IMR-90 (cell line): ENCODE results near the gene SLC9A9. TPM values are rescaled to one million over a fixed set of nuclear protein-coding genes. Genes with fewer than 3 reads are reported as not detected.

Experiments used
- ATAC-seq: fragments of 200-7000 bp; cut with Tn5 transposase; 2 replicates; pipeline ENCODE4 v1.9.1; 2020; ENCODE audit warnings: low read depth, mild to moderate bottlenecking, moderate library complexity
- BruUV-seq: library from RNA; stranded (reverse); fragments of 400-500 nt; replicated peaks from 2 replicates; lab custom pipeline; 2021; lab: Mats Ljungman, UMichigan
- CTCF ChIA-PET: fragments of 300-600 bp; formaldehyde crosslinking; extraction: SDS; loops from one replicate; lab custom pipeline; 2021; ENCODE audit warnings: antibody characterized with exemption; lab: Yijun Ruan, JAX
- POLR2A ChIA-PET: fragments of 300-600 bp; sonication (Branson Sonifier 250); formaldehyde crosslinking; loops from one replicate; lab custom pipeline; 2022; ENCODE audit warnings: antibody characterized with exemption; ENCODE audit not compliant: unreplicated experiment; lab: Charles Lee
- DNase-seq: peaks from one replicate; pipeline ENCODE4 v3.0.0; 2013
- H2AFZ ChIP-seq: replicated peaks from 2 replicates; pipeline ENCODE3; 2013; ENCODE audit warnings: low read length, mild to moderate bottlenecking; ENCODE audit not compliant: poor library complexity
- H2AK5ac ChIP-seq: 2 replicates; pipeline ENCODE4 v1.6.1; 2013; ENCODE audit warnings: low read depth, low read length, inconsistent platforms
- H2AK9ac ChIP-seq: replicated peaks from 2 replicates; pipeline ENCODE3; 2013; ENCODE audit warnings: mild to moderate bottlenecking, low read depth, low read length, moderate library complexity; ENCODE audit not compliant: poor library complexity
- H2BK120ac ChIP-seq: 2 replicates; pipeline ENCODE4 v1.6.1; 2013; ENCODE audit warnings: low read depth, low read length, inconsistent platforms
- H2BK15ac ChIP-seq: 3 replicates; pipeline ENCODE4 v1.6.1; 2013; ENCODE audit warnings: low read depth, low read length, inconsistent platforms
- H2BK20ac ChIP-seq: 2 replicates; pipeline ENCODE4 v1.6.1; 2013; ENCODE audit warnings: low read depth, mild to moderate bottlenecking, inconsistent platforms, low read length, moderate library complexity
- H2BK5ac ChIP-seq: 2 replicates; pipeline ENCODE4 v1.6.1; 2013; ENCODE audit warnings: mild to moderate bottlenecking, low read depth, low read length, inconsistent platforms; ENCODE audit not compliant: poor library complexity, severe bottlenecking
- H3K14ac ChIP-seq: replicated peaks from 2 replicates; pipeline ENCODE4 v1.6.1; 2013; ENCODE audit warnings: low read depth, low read length, inconsistent platforms
- H3K18ac ChIP-seq: 2 replicates; pipeline ENCODE4 v1.6.1; 2013; ENCODE audit warnings: low read depth, low read length, control low read depth
- H3K23ac ChIP-seq: 2 replicates; pipeline ENCODE4 v1.6.1; 2013; ENCODE audit warnings: low read depth, low read length, inconsistent platforms
- H3K27ac ChIP-seq: 2 replicates; pipeline ENCODE4 v1.5.1; 2013; ENCODE audit warnings: mild to moderate bottlenecking, control low read depth, low read length; ENCODE audit not compliant: insufficient read depth
- H3K27me3 ChIP-seq: 2 replicates; pipeline ENCODE4 v1.6.1; 2013; ENCODE audit warnings: low read length; ENCODE audit not compliant: control insufficient read depth, insufficient read depth
- H3K36me3 ChIP-seq: 2 replicates; pipeline ENCODE4 v1.6.1; 2013; ENCODE audit warnings: low read length, mixed read lengths; ENCODE audit not compliant: control insufficient read depth, insufficient read depth
- H3K4ac ChIP-seq: 2 replicates; pipeline ENCODE4 v1.6.1; 2013; ENCODE audit warnings: low read depth, low read length, inconsistent platforms
- H3K4me1 ChIP-seq: 2 replicates; pipeline ENCODE4 v1.6.1; 2013; ENCODE audit warnings: low read length, mixed read lengths; ENCODE audit not compliant: control insufficient read depth, insufficient read depth
- H3K4me2 ChIP-seq: 2 replicates; pipeline ENCODE4 v1.6.1; 2013; ENCODE audit warnings: low read depth, mild to moderate bottlenecking, control low read depth, low read length, moderate library complexity
- H3K4me3 ChIP-seq: 2 replicates; pipeline ENCODE4 v1.5.1; 2013; ENCODE audit warnings: low read depth, mild to moderate bottlenecking, control low read depth, low read length, moderate library complexity; ENCODE audit not compliant: insufficient read depth
- H3K56ac ChIP-seq: 2 replicates; pipeline ENCODE4 v1.6.1; 2013; ENCODE audit warnings: low read length, inconsistent platforms; ENCODE audit not compliant: insufficient read depth; ENCODE audit errors: extremely low read depth
- H3K79me1 ChIP-seq, 2 experiments: 2 replicates each; pipeline ENCODE4 v1.6.1; 2013; ENCODE audit warnings: low read length in 2 of 2, inconsistent platforms in 1 of 2, low read depth in 1 of 2
- H3K9ac ChIP-seq: 2 replicates; pipeline ENCODE4 v1.6.1; 2013; ENCODE audit warnings: low read depth, low read length, control low read depth
- H3K9me1 ChIP-seq: 2 replicates; pipeline ENCODE4 v1.6.1; 2013; ENCODE audit warnings: low read length, inconsistent platforms; ENCODE audit not compliant: insufficient read depth
- H3K9me3 ChIP-seq: 2 replicates; pipeline ENCODE4 v1.6.1; 2013; ENCODE audit warnings: low read length; ENCODE audit not compliant: control insufficient read depth, insufficient read depth
- H4K20me1 ChIP-seq: 2 replicates; pipeline ENCODE4 v1.6.1; 2013; ENCODE audit warnings: low read length, inconsistent platforms; ENCODE audit not compliant: insufficient read depth
- H4K5ac ChIP-seq: 2 replicates; pipeline ENCODE4 v1.6.1; 2013; ENCODE audit warnings: mild to moderate bottlenecking, low read depth, low read length, control low read depth
- H4K8ac ChIP-seq, 2 experiments: 2 replicates each; pipeline ENCODE4 v1.6.1; 2013; ENCODE audit warnings: low read depth in 2 of 2, low read length in 2 of 2, control low read depth in 1 of 2, inconsistent platforms in 1 of 2
- H4K91ac ChIP-seq: 2 replicates; pipeline ENCODE4 v1.6.1; 2013; ENCODE audit warnings: low read depth, low read length, inconsistent platforms; ENCODE audit not compliant: insufficient read depth
- BHLHE40 ChIP-seq: fragments of 150-350 bp; IDR thresholded peaks from 2 replicates; pipeline ENCODE4 v1.6.1; 2016; ENCODE audit warnings: mild to moderate bottlenecking, low read depth, low read length
- CEBPB ChIP-seq: IDR thresholded peaks from 2 replicates; pipeline ENCODE4 v1.6.1; 2012; ENCODE audit warnings: low read depth, low read length, improper control_type of control experiment
- MXI1 ChIP-seq: IDR thresholded peaks from 2 replicates; pipeline ENCODE4 v1.6.1; 2012; ENCODE audit warnings: low read depth, mild to moderate bottlenecking, low read length, moderate library complexity, borderline replicate concordance
- NFE2L2 ChIP-seq: fragments of 150-350 bp; IDR thresholded peaks from 2 replicates; pipeline ENCODE4 v1.6.1; 2016; ENCODE audit warnings: low read depth, mild to moderate bottlenecking, low read length
- POLR2A ChIP-seq: IDR thresholded peaks from 2 replicates; pipeline ENCODE4 v1.6.1; 2012; ENCODE audit warnings: mild to moderate bottlenecking, low read depth, low read length
- RAD21 ChIP-seq: IDR thresholded peaks from 2 replicates; pipeline ENCODE4 v1.6.1; 2012; ENCODE audit warnings: low read length, improper control_type of control experiment
- RCOR1 ChIP-seq: IDR thresholded peaks from 2 replicates; pipeline ENCODE4 v1.6.1; 2012; ENCODE audit warnings: mild to moderate bottlenecking, low read length, improper control_type of control experiment; ENCODE audit not compliant: insufficient replicate concordance
- RFX5 ChIP-seq: IDR thresholded peaks from 2 replicates; pipeline ENCODE4 v1.8.0; 2012; ENCODE audit warnings: low read depth, mild to moderate bottlenecking, low read length, moderate library complexity
- SMC3 ChIP-seq: fragments of 150-350 bp; IDR thresholded peaks from 2 replicates; pipeline ENCODE4 v1.6.1; 2016; ENCODE audit warnings: low read depth, mild to moderate bottlenecking, antibody characterized with exemption, low read length, moderate library complexity
- WGBS, 2 experiments: methylation state at CpG; one replicate each; pipeline versions ENCODE4 v1.1.5 to v1.1.7; 2013; ENCODE audit warnings: missing lambda C conversion rate in 2 of 2; ENCODE audit not compliant: insufficient read length in 1 of 2; ENCODE audit errors: extremely low coverage in 2 of 2; 5-methylcytosine and 5-hydroxymethylcytosine counted together
- dilution Hi-C: fragments of 300-500 bp; cut with HindIII; formaldehyde crosslinking; loops from one replicate; pipeline ENCODE4 v1.14.3; 2018; ENCODE audit warnings: low sequenced_read_pairs; ENCODE audit not compliant: unreplicated experiment
- in situ Hi-C: fragments of 300-500 bp; cut with MboI; formaldehyde crosslinking; loops from 3 replicates; pipeline ENCODE4 v1.14.3; 2019; ENCODE audit warnings: low sequenced_read_pairs, inconsistent platforms, mixed read lengths
- intact Hi-C: fragments of 100-400 bp; cut with micrococcal nuclease; formaldehyde crosslinking; loops from 2 replicates; pipeline ENCODE4 v1.10.0; 2022
- polyA plus RNA-seq, 3 experiments: library from polyadenylated mRNA; depleted of rRNA; stranded (reverse); fragments of >200 nt; gene quantifications; 2 replicates each; pipeline ENCODE4 v1.2.3, GENCODE V29; 2012; ENCODE audit warnings: low replicate concordance in 1 of 3
- total RNA-seq: library from RNA; depleted of rRNA; stranded (reverse); fragments of >200 nt; gene quantifications from 2 replicates; pipeline ENCODE4 v1.2.3, GENCODE V29; 2012
- TF ChIP-seq, protein P1 (sequence below): fragments of 150-350 bp; IDR thresholded peaks from 2 replicates; pipeline ENCODE4 v1.6.1; 2017; ENCODE audit warnings: mild to moderate bottlenecking, antibody characterized with exemption, low read length, low read depth
- TF ChIP-seq, protein P2 (sequence below): fragments of 150-350 bp; IDR thresholded peaks from 2 replicates; pipeline ENCODE4 v1.6.1; 2016; ENCODE audit warnings: low read depth, mild to moderate bottlenecking, low read length, moderate library complexity, borderline replicate concordance
- TF ChIP-seq, protein P3 (sequence below): conservative IDR thresholded peaks from 2 replicates; pipeline ENCODE4 v1.5.1; 2012; ENCODE audit warnings: mild to moderate bottlenecking, low read depth, low read length, improper control_type of control experiment

SLC9A9 gene
- total and polyA plus RNA-seq, 2 of the 4 experiments (the other 2 are of a cell fraction) = 1.4 to 2.3 TPM

DNA sequence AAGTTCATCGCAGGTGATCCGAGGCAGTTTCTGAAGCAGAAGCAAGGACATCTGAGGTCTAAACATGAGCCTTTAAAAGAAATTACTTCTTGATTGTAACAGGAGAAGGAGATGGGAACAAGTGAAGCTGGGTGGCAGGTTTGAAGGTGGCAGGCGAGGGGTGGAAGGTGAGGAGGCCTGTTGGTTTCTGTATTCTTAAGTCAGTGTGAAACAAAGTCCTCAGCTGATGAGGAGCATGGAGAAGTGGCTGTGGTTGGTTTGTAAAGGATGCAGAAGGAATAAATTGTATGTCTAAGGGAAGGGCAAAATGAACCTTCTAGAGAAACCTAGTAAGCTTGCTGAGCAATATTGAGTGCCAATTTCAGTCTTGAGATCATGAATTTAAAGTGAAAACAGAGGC is 429.9 kb downstream of the SLC9A9 start:
- H3K36me3 ChIP-seq = no peaks in the 10 kb centered on the region
- no peaks in the 10 kb centered on the region for H4K20me1 ChIP-seq
- CTCF ChIA-PET = no interaction called here
- POLR2A ChIA-PET = no interaction called here
- H3K23ac ChIP-seq = no peak overlapping the region
- H3K9me3 ChIP-seq = no peaks in the 10 kb centered on the region
- no peaks in the 10 kb centered on the region for H3K4me1 ChIP-seq
- no peak overlapping the region for H3K4me3 ChIP-seq
- no peak overlapping the region for H3K14ac ChIP-seq
- DNase-seq (no peak), ATAC-seq (no peak)
- H2BK120ac ChIP-seq = no peak overlapping the region
- H4K91ac ChIP-seq = no peak overlapping the region
- H4K5ac ChIP-seq = no peak overlapping the region
- H3K27ac ChIP-seq = no peak overlapping the region
- H2BK20ac ChIP-seq = no peak overlapping the region
- no peak overlapping the region for H2AFZ ChIP-seq
- H2AK9ac ChIP-seq = no peak overlapping the region
- no TSS peak for BruUV-seq
- TF ChIP-seq, protein P1, sequence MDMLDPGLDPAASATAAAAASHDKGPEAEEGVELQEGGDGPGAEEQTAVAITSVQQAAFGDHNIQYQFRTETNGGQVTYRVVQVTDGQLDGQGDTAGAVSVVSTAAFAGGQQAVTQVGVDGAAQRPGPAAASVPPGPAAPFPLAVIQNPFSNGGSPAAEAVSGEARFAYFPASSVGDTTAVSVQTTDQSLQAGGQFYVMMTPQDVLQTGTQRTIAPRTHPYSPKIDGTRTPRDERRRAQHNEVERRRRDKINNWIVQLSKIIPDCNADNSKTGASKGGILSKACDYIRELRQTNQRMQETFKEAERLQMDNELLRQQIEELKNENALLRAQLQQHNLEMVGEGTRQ = no peak
- no peak for TF ChIP-seq SMC3
- no peak for TF ChIP-seq RFX5
- TF ChIP-seq RCOR1 = no peak
- no peak for TF ChIP-seq NFE2L2
- TF ChIP-seq CEBPB = no peak
- TF ChIP-seq, protein P2, sequence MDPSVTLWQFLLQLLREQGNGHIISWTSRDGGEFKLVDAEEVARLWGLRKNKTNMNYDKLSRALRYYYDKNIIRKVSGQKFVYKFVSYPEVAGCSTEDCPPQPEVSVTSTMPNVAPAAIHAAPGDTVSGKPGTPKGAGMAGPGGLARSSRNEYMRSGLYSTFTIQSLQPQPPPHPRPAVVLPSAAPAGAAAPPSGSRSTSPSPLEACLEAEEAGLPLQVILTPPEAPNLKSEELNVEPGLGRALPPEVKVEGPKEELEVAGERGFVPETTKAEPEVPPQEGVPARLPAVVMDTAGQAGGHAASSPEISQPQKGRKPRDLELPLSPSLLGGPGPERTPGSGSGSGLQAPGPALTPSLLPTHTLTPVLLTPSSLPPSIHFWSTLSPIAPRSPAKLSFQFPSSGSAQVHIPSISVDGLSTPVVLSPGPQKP = no peak
- no peak for TF ChIP-seq RAD21
- no peak for TF ChIP-seq MXI1
- TF ChIP-seq, protein P3, sequence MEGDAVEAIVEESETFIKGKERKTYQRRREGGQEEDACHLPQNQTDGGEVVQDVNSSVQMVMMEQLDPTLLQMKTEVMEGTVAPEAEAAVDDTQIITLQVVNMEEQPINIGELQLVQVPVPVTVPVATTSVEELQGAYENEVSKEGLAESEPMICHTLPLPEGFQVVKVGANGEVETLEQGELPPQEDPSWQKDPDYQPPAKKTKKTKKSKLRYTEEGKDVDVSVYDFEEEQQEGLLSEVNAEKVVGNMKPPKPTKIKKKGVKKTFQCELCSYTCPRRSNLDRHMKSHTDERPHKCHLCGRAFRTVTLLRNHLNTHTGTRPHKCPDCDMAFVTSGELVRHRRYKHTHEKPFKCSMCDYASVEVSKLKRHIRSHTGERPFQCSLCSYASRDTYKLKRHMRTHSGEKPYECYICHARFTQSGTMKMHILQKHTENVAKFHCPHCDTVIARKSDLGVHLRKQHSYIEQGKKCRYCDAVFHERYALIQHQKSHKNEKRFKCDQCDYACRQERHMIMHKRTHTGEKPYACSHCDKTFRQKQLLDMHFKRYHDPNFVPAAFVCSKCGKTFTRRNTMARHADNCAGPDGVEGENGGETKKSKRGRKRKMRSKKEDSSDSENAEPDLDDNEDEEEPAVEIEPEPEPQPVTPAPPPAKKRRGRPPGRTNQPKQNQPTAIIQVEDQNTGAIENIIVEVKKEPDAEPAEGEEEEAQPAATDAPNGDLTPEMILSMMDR = no peak
- TF ChIP-seq POLR2A = no peak
- TF ChIP-seq BHLHE40 = no peak
- no peak overlapping the region for H2AK5ac ChIP-seq
- no peak overlapping the region for H3K9ac ChIP-seq
- no CpG with 5 or more reads among the region's 3 CpGs for WGBS, 2 experiments
- no peak overlapping the region for H3K56ac ChIP-seq
- no peak overlapping the region for H4K8ac ChIP-seq
- no peaks in the 10 kb centered on the region for H3K9me1 ChIP-seq
- no peak overlapping the region for H2BK5ac ChIP-seq
- no peak overlapping the region for H2BK15ac ChIP-seq
- no peaks in the 10 kb centered on the region for H3K27me3 ChIP-seq
- H3K18ac ChIP-seq = no peak overlapping the region
- H3K4me2 ChIP-seq = no peak overlapping the region
- intact Hi-C loops = no loop called here
- in situ Hi-C loops = no loop called here
- no peak overlapping the region for H3K4ac ChIP-seq
- dilution Hi-C loops = no loop called here
- no peaks in the 10 kb centered on the region for H3K79me1 ChIP-seq
